Fibroblast of the aortic adventitia (primary cell): Measurements from ENCODE around the gene NIPAL1. TPM values are rescaled to one million over a fixed set of nuclear protein-coding genes. Genes with fewer than 3 reads are reported as not detected.
A peak's percentile ranks its signal among the peaks of the same experiment; 100 is the strongest.

ENCODE experiments used
- DNase-seq: peaks from one replicate; pipeline ENCODE4 v3.0.0-alpha.2; 2010; ENCODE audit warnings: low read depth
- H3K4me3 ChIP-seq: 2 replicates; pipeline ENCODE4 v1.5.1; 2011; ENCODE audit warnings: low read depth, mild to moderate bottlenecking, control low read depth, low read length, moderate library complexity
- total RNA-seq: library from RNA; depleted of rRNA; stranded (reverse); fragments of >200 nt; gene quantifications from 2 replicates; pipeline ENCODE4 v1.2.3, GENCODE V29; 2012; ENCODE audit warnings: low replicate concordance
- TF ChIP-seq, protein P1 (sequence below): IDR thresholded peaks from 2 replicates; pipeline ENCODE4 v1.5.1; 2011; ENCODE audit warnings: mild to moderate bottlenecking, low read length, control low read depth, inconsistent platforms; ENCODE audit not compliant: insufficient read depth

The NIPAL1 gene
- total RNA-seq, 1 donor = 0.90 TPM

DNA sequence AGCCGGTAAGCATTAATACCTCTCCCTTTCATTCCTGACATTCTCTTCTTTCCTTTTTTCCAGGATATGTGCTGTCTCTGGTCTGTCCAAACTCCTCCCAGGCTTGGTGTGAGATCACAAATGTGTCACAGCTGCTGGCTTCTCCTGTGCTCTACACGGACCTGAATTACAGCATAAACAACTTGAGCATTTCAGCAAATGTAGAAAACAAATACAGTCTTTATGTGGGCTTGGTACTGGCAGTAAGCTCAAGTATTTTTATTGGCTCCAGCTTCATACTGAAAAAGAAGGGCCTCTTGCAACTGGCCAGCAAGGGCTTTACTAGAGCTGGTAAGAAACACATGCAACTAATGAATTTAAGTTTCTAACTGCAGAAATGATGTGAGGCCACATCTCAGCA, 8.4 kb downstream of the NIPAL1 start:
- peak; percentile 58 for DNase-seq
- TF ChIP-seq, protein P1, sequence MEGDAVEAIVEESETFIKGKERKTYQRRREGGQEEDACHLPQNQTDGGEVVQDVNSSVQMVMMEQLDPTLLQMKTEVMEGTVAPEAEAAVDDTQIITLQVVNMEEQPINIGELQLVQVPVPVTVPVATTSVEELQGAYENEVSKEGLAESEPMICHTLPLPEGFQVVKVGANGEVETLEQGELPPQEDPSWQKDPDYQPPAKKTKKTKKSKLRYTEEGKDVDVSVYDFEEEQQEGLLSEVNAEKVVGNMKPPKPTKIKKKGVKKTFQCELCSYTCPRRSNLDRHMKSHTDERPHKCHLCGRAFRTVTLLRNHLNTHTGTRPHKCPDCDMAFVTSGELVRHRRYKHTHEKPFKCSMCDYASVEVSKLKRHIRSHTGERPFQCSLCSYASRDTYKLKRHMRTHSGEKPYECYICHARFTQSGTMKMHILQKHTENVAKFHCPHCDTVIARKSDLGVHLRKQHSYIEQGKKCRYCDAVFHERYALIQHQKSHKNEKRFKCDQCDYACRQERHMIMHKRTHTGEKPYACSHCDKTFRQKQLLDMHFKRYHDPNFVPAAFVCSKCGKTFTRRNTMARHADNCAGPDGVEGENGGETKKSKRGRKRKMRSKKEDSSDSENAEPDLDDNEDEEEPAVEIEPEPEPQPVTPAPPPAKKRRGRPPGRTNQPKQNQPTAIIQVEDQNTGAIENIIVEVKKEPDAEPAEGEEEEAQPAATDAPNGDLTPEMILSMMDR = no peak
- H3K4me3 ChIP-seq = no peak overlapping the region

DNA sequence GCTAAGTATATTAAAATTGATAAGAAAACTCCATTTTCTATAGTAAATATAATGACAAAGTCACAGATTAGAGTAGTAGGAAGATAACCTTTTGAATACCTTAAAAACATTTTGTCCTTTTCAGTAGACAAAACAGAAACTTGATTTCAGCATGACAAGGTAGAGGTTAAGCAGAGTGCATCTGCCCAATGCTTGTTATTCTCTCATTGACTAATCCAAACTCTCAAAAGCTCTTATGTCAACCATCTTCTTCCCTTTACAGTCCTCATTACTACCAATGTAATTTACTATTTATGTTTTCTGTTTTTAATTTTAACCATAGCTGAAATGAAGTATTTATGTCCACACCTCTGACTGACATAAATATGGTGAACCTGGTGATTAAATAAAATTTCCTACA, 11.1 kb downstream of the NIPAL1 start:
- DNase-seq = no peak
- no peak overlapping the region for H3K4me3 ChIP-seq
- TF ChIP-seq, protein P1 = no peak

GRCh38 chr4:48028696-48029095, 12.1 kb downstream of the NIPAL1 start:
- no peak for DNase-seq
- no peak overlapping the region for H3K4me3 ChIP-seq
- TF ChIP-seq, protein P1 = no peak

DNA sequence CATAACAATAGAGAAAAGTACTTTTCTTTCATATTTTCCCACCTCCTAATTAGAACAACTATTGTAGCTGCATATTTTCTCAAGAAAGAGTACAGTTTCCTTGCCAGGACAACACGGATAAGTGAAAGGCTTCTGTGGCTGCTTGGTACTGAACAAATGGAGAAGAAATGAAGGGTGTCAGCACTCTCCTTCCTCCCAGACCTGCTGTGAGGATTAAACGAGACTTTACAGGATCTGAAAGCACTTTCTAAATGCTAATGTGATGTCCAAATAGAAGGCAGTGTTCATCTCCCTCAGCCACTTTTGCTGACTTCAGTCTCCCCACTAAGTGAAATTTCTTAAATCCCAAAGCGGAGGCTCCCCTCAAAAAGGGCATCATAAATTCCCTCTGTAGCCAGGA, 13.9 kb downstream of the NIPAL1 start:
- no peak overlapping the region for H3K4me3 ChIP-seq
- DNase-seq = no peak
- TF ChIP-seq, protein P1 = no peak

DNA sequence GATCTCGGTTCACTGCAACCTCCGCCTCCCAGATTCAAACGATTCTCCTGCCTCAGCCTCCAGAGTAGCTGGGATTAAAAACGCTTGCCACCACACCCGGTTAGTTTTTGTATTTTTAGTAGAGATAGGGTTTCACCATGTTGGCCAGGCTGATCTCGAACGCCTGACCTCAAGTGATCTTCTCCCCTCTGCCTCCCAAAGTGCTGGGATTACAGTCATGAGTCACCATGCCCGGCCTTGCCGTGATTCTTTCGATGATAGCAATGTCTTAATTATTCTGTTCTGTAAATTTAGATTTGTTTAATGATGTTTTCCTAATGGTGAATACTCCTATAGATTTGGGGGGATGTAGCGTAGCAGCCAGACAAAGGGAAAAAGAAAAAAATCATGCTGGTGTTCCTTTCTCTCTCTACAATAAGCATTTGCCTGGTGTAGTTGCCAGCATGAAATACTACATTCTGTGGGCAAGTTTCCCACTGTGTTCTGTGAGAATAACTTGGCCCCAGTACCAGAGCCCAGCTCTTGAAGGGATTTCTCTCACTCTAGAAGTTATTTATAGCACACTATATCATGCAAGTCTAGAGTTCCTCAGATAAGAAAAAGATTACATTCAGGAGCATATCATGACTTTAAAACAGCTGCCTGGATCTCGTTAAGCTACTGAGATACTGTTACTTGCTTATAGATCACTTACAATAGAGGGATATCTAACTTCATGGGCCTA, 15.4 kb downstream of the NIPAL1 start:
- peak; percentile 97 for DNase-seq
- H3K4me3 ChIP-seq = no peak overlapping the region
- TF ChIP-seq, protein P1 = no peak

GRCh38 chr4:48032721-48033120, 16.1 kb downstream of the NIPAL1 start:
- peak; percentile 30 for DNase-seq
- no peak overlapping the region for H3K4me3 ChIP-seq
- TF ChIP-seq, protein P1 = no peak

GRCh38 chr4:48033412-48033811, 16.8 kb downstream of the NIPAL1 start:
- H3K4me3 ChIP-seq = no peak overlapping the region
- DNase-seq = no peak
- TF ChIP-seq, protein P1 = no peak
